H1 (cell line): ENCODE results near the gene KDELR1. TPM values are rescaled to one million over a fixed set of nuclear protein-coding genes. Genes with fewer than 3 reads are reported as not detected.

Experiments used
- CBX8 ChIP-seq: fragments of 300-800, 300-1000 bp; sonication (generic); IDR thresholded peaks from 2 replicates; pipeline ENCODE4 v1.7.1; 2016; ENCODE audit warnings: low read depth, low read length, borderline replicate concordance
- CHD1 ChIP-seq: IDR thresholded peaks from 2 replicates; pipeline ENCODE4 v1.6.1; 2012; ENCODE audit warnings: low read depth, low read length, improper control_type of control experiment
- PHF8 ChIP-seq: fragments of 200-600 bp; sonication (generic); conservative IDR thresholded peaks from 2 replicates; pipeline ENCODE4 v1.7.1; 2012; ENCODE audit warnings: low read depth, mild to moderate bottlenecking, inconsistent platforms, low read length, moderate library complexity
- polyA plus RNA-seq, 7 experiments: library from polyadenylated mRNA; depleted of rRNA in 3 of 7; stranded (reverse) in 5 of 7; unstranded in 2 of 7; fragments of >200 nt in 5 of 7; fragments of 200-250 nt in 2 of 7; gene quantifications; 1 replicate in 5 of 7; 2 replicates in 1 of 7; 4 replicates in 1 of 7; pipeline versions ENCODE4 v1.2.1 to v1.2.3, GENCODE V29; 2011 to 2013; ENCODE audit warnings: missing spikeins in 2 of 7, mixed read lengths in 2 of 7
- total RNA-seq: library from RNA; stranded (reverse); fragmentation: NEBNext Ultra II Directional; extraction: Animal tissue kit (Norgen Biotek cat#: 25700); gene quantifications from 2 replicates; pipeline ENCODE4 v1.2.1, GENCODE V29; 2021

Gene KDELR1
- total and polyA plus RNA-seq, 2 of the 8 experiments (the other 6 are each of a cell fraction or from before 2014, with no cell fraction given): 225 to 231 TPM

- TF ChIP-seq CBX8 (no peak), PHF8 (no peak), CHD1 (no peak)
Observed at GRCh38 chr19:48361912-48362311, 29.4 kb downstream of the KDELR1 start (continued).
